HEK293T (cell line): ENCODE results near the gene POU3F1.

Experiments
- BHLHE40 ChIP-seq: fragments of 450-650 bp; IDR thresholded peaks from 2 replicates; pipeline ENCODE4 v1.6.1; 2016; ENCODE audit warnings: mild to moderate bottlenecking, moderate library complexity, borderline replicate concordance
- FOXA1 ChIP-seq: fragments of 450-650 bp; IDR thresholded peaks from 2 replicates; pipeline ENCODE4 v1.6.1; 2016; ENCODE audit warnings: mild to moderate bottlenecking
- HDGF ChIP-seq: fragments of 450-650 bp; IDR thresholded peaks from 2 replicates; pipeline ENCODE4 v1.6.1; 2017; ENCODE audit warnings: antibody characterized with exemption, borderline replicate concordance
- TARDBP ChIP-seq: fragments of 450-650 bp; IDR thresholded peaks from 2 replicates; pipeline ENCODE4 v1.6.1; 2016

DNA sequence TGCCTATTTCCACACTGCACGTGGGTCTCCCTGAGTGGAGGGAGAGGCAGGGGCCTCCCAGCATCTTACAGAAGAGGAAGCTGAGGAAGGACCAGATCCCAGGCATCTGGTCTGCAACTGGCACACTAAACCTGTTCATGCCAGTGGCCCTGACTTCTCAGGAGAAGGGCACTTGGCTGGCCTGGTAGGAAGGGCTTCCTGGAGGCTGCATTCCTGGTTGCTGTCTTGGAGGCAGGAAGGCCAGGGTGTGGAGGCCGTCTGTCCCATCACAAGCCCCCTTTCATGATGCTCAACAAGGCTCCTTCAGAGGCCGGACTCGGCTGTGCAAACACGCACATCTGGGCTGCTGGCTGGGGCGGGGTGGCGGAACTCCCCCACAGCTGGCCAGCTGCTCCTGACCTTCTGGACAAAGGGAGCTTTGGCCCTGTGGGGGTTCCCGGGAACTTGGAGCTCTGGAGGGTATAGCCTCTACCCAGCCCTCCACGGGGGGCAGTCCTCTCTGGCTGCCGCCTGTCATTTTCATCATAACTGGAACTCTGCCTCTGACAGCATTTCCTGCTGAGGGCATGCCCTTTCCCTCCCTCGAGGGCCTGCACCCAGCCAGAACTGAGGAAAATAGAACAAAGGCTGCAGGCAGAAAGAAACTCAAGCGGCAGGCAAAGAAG, 39.2 kb upstream of the POU3F1 start:
- TF ChIP-seq HDGF = no peak
- no peak for TF ChIP-seq TARDBP
- no peak for TF ChIP-seq BHLHE40
- no peak for TF ChIP-seq FOXA1
